Retinal pigment epithelial cell (primary cell): Measurements from ENCODE around the gene UBE2I.

Experiments used
- DNase-seq: peaks from one replicate; pipeline ENCODE4 v3.0.0-alpha.2; 2010; ENCODE audit warnings: low read depth
- H3K4me3 ChIP-seq: 2 replicates; pipeline ENCODE4 v1.5.1; 2011; ENCODE audit warnings: mild to moderate bottlenecking, low read length, control low read depth, moderate library complexity
- CTCF ChIP-seq: conservative IDR thresholded peaks from 2 replicates; pipeline ENCODE4 v1.5.1; 2011; ENCODE audit warnings: low read depth, low read length, control low read depth, inconsistent platforms

Gene UBE2I

GRCh38 chr16:1315081-1316032 is 5.9 kb downstream of the UBE2I start:
- H3K4me3 ChIP-seq, result no peak overlapping the region
- TF ChIP-seq CTCF, result no peak
- no peak for DNase-seq

GRCh38 chr16:1316033-1316405 is 6.6 kb downstream of the UBE2I start:
- TF ChIP-seq CTCF, result no peak
- H3K4me3 ChIP-seq, result no peak overlapping the region
- no peak for DNase-seq

GRCh38 chr16:1317479-1318267 is 8.2 kb downstream of the UBE2I start:
- no peak for TF ChIP-seq CTCF
- no peak for DNase-seq

GRCh38 chr16:1318268-1318545 is 8.8 kb downstream of the UBE2I start:
- DNase-seq, result no peak
- no peak overlapping the region for H3K4me3 ChIP-seq
- no peak for TF ChIP-seq CTCF

More at GRCh38 chr16:1317479-1318267, 8.2 kb downstream of the UBE2I start:
- no peak overlapping the region for H3K4me3 ChIP-seq

GRCh38 chr16:1319041-1319440 is 9.6 kb downstream of the UBE2I start:
- DNase-seq, result no peak
- no peak overlapping the region for H3K4me3 ChIP-seq
- TF ChIP-seq CTCF, result no peak

- no peak for TF ChIP-seq CTCF
- no peak for DNase-seq
- H3K4me3 ChIP-seq, result no peak overlapping the region
Observed at GRCh38 chr16:1320097-1320496, 10.7 kb downstream of the UBE2I start.
